Measurements from ENCODE around the gene ATP6V1D. TPM values are rescaled to one million over a fixed set of nuclear protein-coding genes. Genes with fewer than 3 reads are reported as not detected.
"Not testable (repeated sequence)": the region's sequence is repeated elsewhere in the genome, so short reads cannot be mapped to it uniquely, and the experiment has no call there.

The ATP6V1D gene
- polyA plus RNA-seq, 2 of the 4 experiments (the other 2 are of a cell fraction), result 81.7 to 104 TPM

DNA sequence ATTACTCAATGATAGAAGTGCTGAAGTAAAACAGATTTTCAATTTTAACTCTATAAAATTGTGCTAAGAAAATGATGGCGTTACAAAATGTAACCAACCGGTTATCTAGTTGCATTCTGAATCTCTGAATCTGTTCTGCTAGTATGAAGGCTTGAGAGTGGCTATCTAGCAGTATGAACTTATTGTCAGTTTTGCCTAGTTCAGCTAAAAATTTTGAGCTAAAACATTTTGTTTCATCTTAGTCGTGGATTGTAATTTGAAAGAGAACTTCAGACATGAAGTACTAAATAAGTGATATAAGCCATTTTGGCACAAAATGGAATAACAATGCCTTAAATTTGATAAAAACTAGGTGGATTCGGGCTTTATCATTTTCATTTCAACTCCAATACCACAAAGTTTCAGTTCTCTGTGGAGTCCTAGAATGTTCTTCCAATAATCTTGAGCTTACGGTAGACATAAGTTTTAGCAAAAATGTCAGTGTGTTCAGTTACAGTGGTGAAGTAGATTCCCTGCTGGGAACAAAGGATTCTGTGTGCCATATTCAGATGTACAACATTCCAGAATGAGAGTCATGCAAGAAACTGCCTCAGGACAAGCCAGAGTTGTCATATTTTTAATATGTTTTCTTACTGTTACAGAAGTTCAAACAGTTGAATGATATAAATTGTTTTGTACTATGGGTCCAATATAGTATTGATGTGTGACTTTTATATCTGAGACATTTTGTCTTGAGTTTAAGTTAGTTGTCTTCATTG, 28.1 kb downstream of the ATP6V1D start:
- Histone ChIP-seq H3K4me1 (no peaks in the 10 kb centered on the region), H3K4me3 (no peak overlapping the region), H3K9me3 (no peaks in the 10 kb centered on the region), H3K27ac (no peak overlapping the region), H3K4me2 (no peak overlapping the region)
- ChIA-PET CTCF (interaction anchor here (2.0 to 3.3 kb wide), 2 partner anchors 28 to 166 kb away, joined by 7 to 12 read pairs; partner anchors contain the start of genes ATP6V1D and EIF2S1), POLR2A (no interaction called here)
- FAIRE-seq (no peak), ATAC-seq (no peak), DNase-seq (ENCODE audit: low read depth in 1 of 2, low spot score in 1 of 2) (no peak)
- TF ChIP-seq MAFK (IDR thresholded peaks at IDR 0.05; ENCODE audit: partially characterized antibody), result peak; percentile 52
- no peak for TF ChIP-seq ZC3H11A (IDR thresholded peaks at IDR 0.05)
- 89% methylated on average over 5 of the region's 5 CpGs for WGBS (ENCODE audit: missing lambda C conversion rate)

DNA sequence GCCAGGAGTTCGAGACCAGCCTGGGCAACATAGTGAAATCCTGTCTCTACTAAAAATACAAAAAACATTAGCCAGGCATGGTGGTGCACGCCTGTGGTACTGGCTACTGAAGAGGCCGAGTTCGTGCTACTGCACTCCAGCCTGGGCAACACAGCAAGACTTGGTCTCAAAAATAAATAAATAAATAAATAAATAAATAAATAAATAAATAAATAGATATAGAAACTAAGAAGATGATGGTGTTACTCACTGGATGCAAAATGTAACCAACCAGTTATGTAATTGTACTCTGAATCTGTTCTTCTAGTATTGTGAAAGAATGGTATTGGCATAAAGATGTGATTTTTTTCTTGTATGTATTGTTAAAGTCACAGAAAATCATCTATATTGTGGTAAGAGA, 29.9 kb downstream of the ATP6V1D start:
- H3K9me3 ChIP-seq; DNase-seq (ENCODE audit: low read depth in 1 of 2, low spot score in 1 of 2); CTCF ChIA-PET; H3K4me3 ChIP-seq; H3K27ac ChIP-seq; H3K4me1 ChIP-seq; ATAC-seq; H3K4me2 ChIP-seq; FAIRE-seq; POLR2A ChIA-PET: not testable (repeated sequence)
- TF ChIP-seq ZC3H11A (IDR thresholded peaks at IDR 0.05), result peak; percentile 94
- 95% methylated on average over 4 of the region's 4 CpGs for WGBS (ENCODE audit: missing lambda C conversion rate)

DNA sequence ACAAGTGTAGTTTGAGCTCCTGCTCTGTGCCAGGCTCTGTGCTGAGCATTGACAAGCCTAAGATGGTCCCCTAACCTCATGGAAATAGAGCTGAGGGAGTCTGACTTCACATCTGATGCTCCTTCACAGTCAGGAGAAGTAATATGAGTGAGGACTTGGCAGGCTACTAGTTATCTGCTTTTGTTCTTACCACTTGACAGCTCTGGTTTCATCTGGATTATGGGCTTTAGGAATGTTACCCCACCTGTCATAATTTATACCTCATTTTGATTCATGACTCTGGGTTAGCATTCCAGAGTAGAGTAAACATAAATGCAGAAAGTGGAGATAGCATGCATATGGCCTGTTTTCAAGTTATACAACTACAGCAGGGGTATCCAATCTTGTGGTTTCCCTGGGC, 40.5 kb downstream of the ATP6V1D start:
- DNase-seq (ENCODE audit: low read depth in 1 of 2, low spot score in 1 of 2), result no peak
- POLR2A ChIA-PET, result no interaction called here
- no peaks in the 10 kb centered on the region for H3K9me3 ChIP-seq
- H3K4me1 ChIP-seq, result no peaks in the 10 kb centered on the region
- CTCF ChIA-PET, result interaction anchor here (0.6 to 1.4 kb wide), 4 partner anchors 19 to 384 kb away, joined by 3 to 4 read pairs (median 3); no protein-coding TSS in a partner anchor
- FAIRE-seq, result no peak
- no peak for TF ChIP-seq EHMT2 (IDR thresholded peaks at IDR 0.05; ENCODE audit: low read depth)
- no peak for TF ChIP-seq JUNB (IDR thresholded peaks at IDR 0.05)
- TF ChIP-seq EP300 (IDR thresholded peaks at IDR 0.05), result no peak
- H3K27ac ChIP-seq, result no peak overlapping the region
- H3K4me2 ChIP-seq, result no peak overlapping the region
- ATAC-seq, result no peak
- no peak overlapping the region for H3K4me3 ChIP-seq

DNA sequence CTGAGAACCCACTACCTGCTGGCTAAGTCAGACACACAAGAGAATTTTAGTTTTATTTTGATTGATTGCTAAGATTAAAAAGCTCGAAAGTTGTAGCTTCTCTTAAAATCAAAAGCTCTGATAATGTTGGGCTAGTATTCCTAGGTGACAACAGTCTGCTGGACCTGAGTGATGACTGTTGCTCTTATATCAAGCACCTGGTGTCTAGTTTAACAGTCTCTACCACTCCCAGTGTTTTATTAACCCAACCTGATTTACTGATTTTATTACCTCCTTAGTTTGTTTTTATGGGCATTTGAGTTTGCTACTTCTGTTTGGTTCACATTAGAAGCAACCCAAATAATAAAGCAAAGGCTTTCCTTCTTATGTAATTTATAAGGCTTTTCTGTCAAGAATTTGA, 41.8 kb downstream of the ATP6V1D start:
- TF ChIP-seq FOSL2 (IDR thresholded peaks at IDR 0.05) (no peak), FOSL2 (CRISPR knock-in tag; IDR thresholded peaks at IDR 0.05) (no peak), HOXA7 (CRISPR knock-in tag; IDR thresholded peaks at IDR 0.05) (no peak), SREBF2 (IDR thresholded peaks at IDR 0.05) (no peak), CBX2 (IDR thresholded peaks at IDR 0.05; ENCODE audit: borderline replicate concordance, low read depth) (no peak), FOSB (CRISPR knock-in tag; IDR thresholded peaks at IDR 0.05) (no peak), RAD21 (conservative IDR thresholded peaks at IDR 0.05 in 1 of 2, IDR thresholded peaks at IDR 0.05 in 1 of 2) (no peak), CHD4 (IDR thresholded peaks at IDR 0.05; ENCODE audit: borderline replicate concordance) (no peak), CHD2 (IDR thresholded peaks at IDR 0.05; ENCODE audit: low read length, partially characterized antibody) (no peak), PHF8 (IDR thresholded peaks at IDR 0.05; ENCODE audit: borderline replicate concordance, low read depth) (no peak), ZSCAN20 (CRISPR knock-in tag; IDR thresholded peaks at IDR 0.05) (no peak)
- no peak for FAIRE-seq
- WGBS (ENCODE audit: missing lambda C conversion rate), result 88% methylated on average over 1 of the region's 1 CpG
- DNase-seq (ENCODE audit: low read depth in 1 of 2, low spot score in 1 of 2), result no peak
- Histone ChIP-seq H3K4me3 (no peak overlapping the region), H3K27ac (no peak overlapping the region), H3K4me1 (no peaks in the 10 kb centered on the region), H3K4me2 (no peak overlapping the region), H3K9me3 (no peaks in the 10 kb centered on the region)
- ChIA-PET CTCF (interaction anchor here (0.9 to 1.5 kb wide), 3 partner anchors 12 to 34 kb away, joined by 3 read pairs; no protein-coding TSS in a partner anchor), POLR2A (no interaction called here)
- ATAC-seq, result no peak

DNA sequence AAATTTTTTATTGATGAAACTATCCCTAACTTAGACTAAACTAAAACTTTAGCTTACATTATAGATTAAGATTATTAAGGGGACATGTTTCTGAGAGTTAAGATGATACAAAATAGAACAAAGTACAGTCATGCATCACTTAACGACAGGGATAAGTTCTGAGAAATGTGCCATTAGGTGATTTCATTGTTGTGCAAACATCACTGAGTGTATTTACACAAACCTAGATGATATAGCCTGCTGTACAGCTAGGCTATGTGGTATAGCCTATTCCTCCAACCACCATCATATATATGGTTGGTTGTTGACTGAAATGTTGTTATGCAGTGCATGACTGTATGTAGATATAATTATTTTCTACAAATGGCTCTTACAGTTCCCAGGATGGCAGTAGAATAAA, 46.5 kb downstream of the ATP6V1D start:
- Histone ChIP-seq H3K4me1 (no peaks in the 10 kb centered on the region), H3K9me3 (no peaks in the 10 kb centered on the region), H3K4me2 (no peak overlapping the region), H3K4me3 (no peak overlapping the region), H3K27ac (no peak overlapping the region)
- ATAC-seq (no peak), FAIRE-seq (no peak), DNase-seq (ENCODE audit: low read depth in 1 of 2, low spot score in 1 of 2) (no peak)
- no peak for TF ChIP-seq NPAS2 (CRISPR knock-in tag; IDR thresholded peaks at IDR 0.05; ENCODE audit: borderline replicate concordance)
- no peak for TF ChIP-seq MAFK (IDR thresholded peaks at IDR 0.05; ENCODE audit: partially characterized antibody)
- TF ChIP-seq, protein P1, sequence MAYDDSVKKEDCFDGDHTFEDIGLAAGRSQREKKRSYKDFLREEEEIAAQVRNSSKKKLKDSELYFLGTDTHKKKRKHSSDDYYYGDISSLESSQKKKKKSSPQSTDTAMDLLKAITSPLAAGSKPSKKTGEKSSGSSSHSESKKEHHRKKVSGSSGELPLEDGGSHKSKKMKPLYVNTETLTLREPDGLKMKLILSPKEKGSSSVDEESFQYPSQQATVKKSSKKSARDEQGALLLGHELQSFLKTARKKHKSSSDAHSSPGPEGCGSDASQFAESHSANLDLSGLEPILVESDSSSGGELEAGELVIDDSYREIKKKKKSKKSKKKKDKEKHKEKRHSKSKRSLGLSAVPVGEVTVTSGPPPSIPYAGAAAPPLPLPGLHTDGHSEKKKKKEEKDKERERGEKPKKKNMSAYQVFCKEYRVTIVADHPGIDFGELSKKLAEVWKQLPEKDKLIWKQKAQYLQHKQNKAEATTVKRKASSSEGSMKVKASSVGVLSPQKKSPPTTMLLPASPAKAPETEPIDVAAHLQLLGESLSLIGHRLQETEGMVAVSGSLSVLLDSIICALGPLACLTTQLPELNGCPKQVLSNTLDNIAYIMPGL (CRISPR knock-in tag; IDR thresholded peaks at IDR 0.05; ENCODE audit: borderline replicate concordance), result no peak
- TF ChIP-seq FOSL2 (IDR thresholded peaks at IDR 0.05), result no peak
- TF ChIP-seq FOSL2 (CRISPR knock-in tag; IDR thresholded peaks at IDR 0.05), result no peak
- no peak for TF ChIP-seq CBX2 (IDR thresholded peaks at IDR 0.05; ENCODE audit: borderline replicate concordance, low read depth)
- no peak for TF ChIP-seq MAZ (IDR thresholded peaks at IDR 0.05; ENCODE audit: borderline replicate concordance, low read depth, low read length)
- no peak for TF ChIP-seq SREBF2 (IDR thresholded peaks at IDR 0.05)
- TF ChIP-seq, protein P2, sequence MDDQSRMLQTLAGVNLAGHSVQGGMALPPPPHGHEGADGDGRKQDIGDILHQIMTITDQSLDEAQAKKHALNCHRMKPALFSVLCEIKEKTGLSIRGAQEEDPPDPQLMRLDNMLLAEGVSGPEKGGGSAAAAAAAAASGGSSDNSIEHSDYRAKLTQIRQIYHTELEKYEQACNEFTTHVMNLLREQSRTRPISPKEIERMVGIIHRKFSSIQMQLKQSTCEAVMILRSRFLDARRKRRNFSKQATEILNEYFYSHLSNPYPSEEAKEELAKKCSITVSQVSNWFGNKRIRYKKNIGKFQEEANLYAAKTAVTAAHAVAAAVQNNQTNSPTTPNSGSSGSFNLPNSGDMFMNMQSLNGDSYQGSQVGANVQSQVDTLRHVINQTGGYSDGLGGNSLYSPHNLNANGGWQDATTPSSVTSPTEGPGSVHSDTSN (IDR thresholded peaks at IDR 0.05), result no peak
- CTCF ChIA-PET, result no interaction called here
- POLR2A ChIA-PET, result no interaction called here
- 25% methylated on average over 1 of the region's 1 CpG for WGBS (ENCODE audit: missing lambda C conversion rate)
